22Rv1 (cell line): Measurements from ENCODE around the gene B4GALNT3.

ENCODE experiments used
- H3K27ac ChIP-seq: fragments of 450-650 bp; 2 replicates; pipeline ENCODE4 v1.5.1; 2017
- ZFX ChIP-seq: fragments of 450-650 bp; IDR thresholded peaks from 2 replicates; pipeline ENCODE4 v1.6.1; 2017; ENCODE audit warnings: antibody characterized with exemption, borderline replicate concordance
- TF ChIP-seq, protein P1 (sequence below): fragments of 450-650 bp; IDR thresholded peaks from 2 replicates; pipeline ENCODE4 v1.5.1; 2017; ENCODE audit warnings: mild to moderate bottlenecking

Gene B4GALNT3

DNA sequence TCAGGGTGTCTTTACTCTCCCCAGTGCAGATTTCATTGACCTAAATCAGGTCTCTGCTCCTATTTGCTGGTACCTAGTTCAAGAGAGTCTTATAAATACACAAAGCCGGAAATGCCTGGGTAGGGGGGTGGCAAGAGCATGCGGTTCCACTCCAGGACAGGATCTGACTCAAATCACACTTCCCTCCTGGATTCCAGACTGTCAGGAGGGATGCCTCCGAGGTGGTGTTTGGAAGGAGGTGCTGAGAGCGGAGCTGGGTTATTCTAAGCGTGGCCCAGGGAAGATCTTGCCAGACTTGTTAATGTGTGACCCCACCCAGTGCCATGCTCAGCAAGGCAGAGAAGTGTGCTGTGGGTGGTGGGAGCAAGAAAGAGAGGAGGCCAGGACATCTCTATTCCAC, 49.8 kb downstream of the B4GALNT3 start:
- TF ChIP-seq ZFX: no peak
- TF ChIP-seq, protein P1, sequence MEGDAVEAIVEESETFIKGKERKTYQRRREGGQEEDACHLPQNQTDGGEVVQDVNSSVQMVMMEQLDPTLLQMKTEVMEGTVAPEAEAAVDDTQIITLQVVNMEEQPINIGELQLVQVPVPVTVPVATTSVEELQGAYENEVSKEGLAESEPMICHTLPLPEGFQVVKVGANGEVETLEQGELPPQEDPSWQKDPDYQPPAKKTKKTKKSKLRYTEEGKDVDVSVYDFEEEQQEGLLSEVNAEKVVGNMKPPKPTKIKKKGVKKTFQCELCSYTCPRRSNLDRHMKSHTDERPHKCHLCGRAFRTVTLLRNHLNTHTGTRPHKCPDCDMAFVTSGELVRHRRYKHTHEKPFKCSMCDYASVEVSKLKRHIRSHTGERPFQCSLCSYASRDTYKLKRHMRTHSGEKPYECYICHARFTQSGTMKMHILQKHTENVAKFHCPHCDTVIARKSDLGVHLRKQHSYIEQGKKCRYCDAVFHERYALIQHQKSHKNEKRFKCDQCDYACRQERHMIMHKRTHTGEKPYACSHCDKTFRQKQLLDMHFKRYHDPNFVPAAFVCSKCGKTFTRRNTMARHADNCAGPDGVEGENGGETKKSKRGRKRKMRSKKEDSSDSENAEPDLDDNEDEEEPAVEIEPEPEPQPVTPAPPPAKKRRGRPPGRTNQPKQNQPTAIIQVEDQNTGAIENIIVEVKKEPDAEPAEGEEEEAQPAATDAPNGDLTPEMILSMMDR: no peak
- H3K27ac ChIP-seq: peak overlapping the region; percentile 94

GRCh38 chr12:510071-510825, 50.5 kb downstream of the B4GALNT3 start:
- TF ChIP-seq ZFX: no peak
- TF ChIP-seq, protein P1: no peak
- peak overlapping the region; percentile 94 for H3K27ac ChIP-seq

DNA sequence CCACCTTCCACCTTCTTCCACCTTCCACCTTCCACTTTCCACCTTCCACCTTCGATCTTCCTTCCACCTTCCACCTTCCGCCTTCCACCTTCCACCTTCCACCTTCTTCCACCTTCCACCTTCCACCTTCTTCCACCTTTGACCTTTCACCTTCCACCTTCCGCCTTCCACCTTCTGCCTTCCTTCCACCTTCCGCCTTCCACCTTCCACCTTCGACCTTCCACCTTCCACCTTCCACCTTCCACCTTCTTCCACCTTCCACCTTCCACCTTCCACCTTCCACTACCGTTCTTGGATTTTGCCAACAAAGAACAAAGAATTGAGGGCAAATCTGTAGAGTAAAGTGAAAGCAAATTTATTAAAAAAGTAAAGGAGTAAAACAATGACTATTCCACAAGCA, 53.2 kb downstream of the B4GALNT3 start:
- no peak overlapping the region for H3K27ac ChIP-seq
- TF ChIP-seq ZFX: no peak
- TF ChIP-seq, protein P1: no peak

DNA sequence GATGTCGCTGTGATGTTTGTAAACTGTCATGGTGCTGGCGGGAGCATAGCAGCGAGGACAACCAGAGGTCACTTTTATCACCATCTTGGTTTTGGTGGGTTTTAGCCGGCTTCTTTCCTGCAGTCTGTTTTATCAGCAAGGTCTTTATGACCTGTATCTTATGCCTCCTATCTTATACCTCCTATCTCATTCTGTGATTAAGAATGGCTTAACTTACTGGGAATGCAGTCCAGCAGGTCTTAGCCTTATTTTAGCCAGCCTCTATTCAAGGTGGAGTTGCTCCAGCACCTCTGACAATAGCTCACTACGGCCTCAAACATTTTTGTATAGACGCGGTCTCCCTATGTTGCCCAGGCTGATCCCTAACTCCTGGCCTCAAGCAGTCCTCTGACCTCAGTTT, 53.7 kb downstream of the B4GALNT3 start:
- no peak for TF ChIP-seq ZFX
- TF ChIP-seq, protein P1: no peak
- no peak overlapping the region for H3K27ac ChIP-seq

GRCh38 chr12:517538-517937, 57.8 kb downstream of the B4GALNT3 start:
- TF ChIP-seq ZFX: no peak
- TF ChIP-seq, protein P1: no peak

GRCh38 chr12:520119-520518, 60.4 kb downstream of the B4GALNT3 start:
- H3K27ac ChIP-seq: no peak overlapping the region
- no peak for TF ChIP-seq ZFX
- TF ChIP-seq, protein P1: no peak

More at GRCh38 chr12:517538-517937, 57.8 kb downstream of the B4GALNT3 start:
- no peak overlapping the region for H3K27ac ChIP-seq

GRCh38 chr12:522692-523378, 63.1 kb downstream of the B4GALNT3 start:
- TF ChIP-seq ZFX: no peak
- TF ChIP-seq, protein P1: no peak
- no peak overlapping the region for H3K27ac ChIP-seq
